GM12878 (cell line): ENCODE measurements around the gene RPS6KC1. TPM values are rescaled to one million over a fixed set of nuclear protein-coding genes. Genes with fewer than 3 reads are reported as not detected.

Source experiments
- ATAC-seq: fragments of 200-7000 bp; cut with Tn5 transposase; 3 replicates; pipeline ENCODE4 v1.9.1; 2020; ENCODE audit warnings: mild to moderate bottlenecking, moderate library complexity
- BruUV-seq: library from RNA; stranded (reverse); fragments of 400-500 nt; replicated peaks from 2 replicates; lab custom pipeline; 2021; lab: Mats Ljungman, UMichigan
- CTCF ChIA-PET: fragments of 300-600 bp; sonication (Branson Sonifier 250); formaldehyde crosslinking; extraction: SDS; loops from one replicate; lab custom pipeline; 2021; ENCODE audit warnings: inconsistent platforms; lab: Yijun Ruan, JAX
- POLR2A ChIA-PET: fragments of 350-600 bp; formaldehyde crosslinking; extraction: SDS; loops from one replicate; lab custom pipeline; 2021; ENCODE audit warnings: inconsistent platforms; lab: Charles Lee
- RAD21 ChIA-PET: fragments of 300-600 bp; sonication (Branson Sonifier 250); formaldehyde crosslinking; loops from one replicate; lab custom pipeline; 2023; ENCODE audit warnings: antibody characterized with exemption; ENCODE audit not compliant: unreplicated experiment; lab: Charles Lee
- SMC1A ChIA-PET: fragments of 300-600 bp; sonication (Branson Sonifier 250); formaldehyde crosslinking; loops from one replicate; lab custom pipeline; 2023; ENCODE audit not compliant: unreplicated experiment, uncharacterized antibody; lab: Charles Lee
- DNase-seq: peaks from one replicate; pipeline ENCODE4 v3.0.0-alpha.2; 2011; ENCODE audit warnings: low read depth, low spot score
- FAIRE-seq: peaks from 3 replicates; lab custom pipeline; 2011; peaks lifted over from hg19 to GRCh38; lab: Jason Lieb, UNC
- H2AFZ ChIP-seq: 2 replicates; pipeline ENCODE4 v1.6.0; 2011; ENCODE audit warnings: low read depth, low read length, control low read depth; ENCODE audit not compliant: control insufficient read depth
- H3K27ac ChIP-seq: 2 replicates; pipeline ENCODE4 v1.5.1; 2011; ENCODE audit warnings: control low read depth; ENCODE audit not compliant: control insufficient read depth, insufficient read depth
- H3K27me3 ChIP-seq, 2 experiments: replicated peaks in 1 of 2; 2 replicates each; pipeline versions ENCODE4 v1.6.0 to v1.6.1; 2011; ENCODE audit warnings: low read length in 1 of 2; ENCODE audit not compliant: control insufficient read depth in 2 of 2, insufficient read depth in 2 of 2
- H3K36me3 ChIP-seq, 2 experiments: 2 replicates each; pipeline ENCODE4 v1.5.1; 2011; ENCODE audit warnings: low read length in 1 of 2; ENCODE audit not compliant: control insufficient read depth in 2 of 2, insufficient read depth in 2 of 2
- H3K4me1 ChIP-seq: 2 replicates; pipeline ENCODE4 v1.6.1; 2011; ENCODE audit warnings: mild to moderate bottlenecking, low read length, moderate library complexity, mixed read lengths; ENCODE audit not compliant: control insufficient read depth, insufficient read depth
- H3K4me2 ChIP-seq: 2 replicates; pipeline ENCODE4 v1.6.0; 2011; ENCODE audit warnings: control low read depth; ENCODE audit not compliant: control insufficient read depth, insufficient read depth
- H3K4me3 ChIP-seq: fragments of 200-600 bp; sonication (generic); 2 replicates; pipeline ENCODE4 v1.5.1; 2016
- H3K79me2 ChIP-seq: 2 replicates; pipeline ENCODE4 v1.6.0; 2011; ENCODE audit warnings: low read length; ENCODE audit not compliant: control insufficient read depth, insufficient read depth
- H3K9ac ChIP-seq: 2 replicates; pipeline ENCODE4 v1.8.0; 2011; ENCODE audit warnings: low read length, control low read depth, mixed read lengths; ENCODE audit not compliant: control insufficient read depth, insufficient read depth
- H3K9me3 ChIP-seq: replicated peaks from 3 replicates; pipeline ENCODE4 v1.5.1; 2011; ENCODE audit warnings: mild to moderate bottlenecking, low read length; ENCODE audit not compliant: control insufficient read depth, insufficient read depth
- H4K20me1 ChIP-seq: 2 replicates; pipeline ENCODE4 v1.6.0; 2011; ENCODE audit not compliant: control insufficient read depth, insufficient read depth
- CHD4 ChIP-seq: fragments of 200-600 bp; sonication (generic); IDR thresholded peaks from 2 replicates; pipeline ENCODE4 v1.6.1; 2016; ENCODE audit warnings: mild to moderate bottlenecking
- CREB1 ChIP-seq: IDR thresholded peaks from 2 replicates; pipeline ENCODE4 v1.6.1; 2012; ENCODE audit warnings: low read depth, mild to moderate bottlenecking, inconsistent platforms
- ESRRA ChIP-seq: IDR thresholded peaks from 2 replicates; pipeline ENCODE4 v1.6.1; 2012; ENCODE audit warnings: mild to moderate bottlenecking, low read length, improper control_type of control experiment
- HCFC1 ChIP-seq: fragments of 150-350 bp; IDR thresholded peaks from 2 replicates; pipeline ENCODE4 v1.6.1; 2014; ENCODE audit warnings: low read length
- IKZF2 ChIP-seq, 2 experiments: fragments of 450-650 bp; IDR thresholded peaks; 2 replicates each; pipeline ENCODE4 v1.6.1; 2017; ENCODE audit warnings: mild to moderate bottlenecking in 2 of 2, moderate library complexity in 2 of 2
- KLF5 ChIP-seq: fragments of 450-650 bp; IDR thresholded peaks from 2 replicates; pipeline ENCODE4 v1.6.1; 2014; ENCODE audit warnings: mild to moderate bottlenecking; ENCODE audit not compliant: partially characterized antibody
- RELB ChIP-seq: fragments of 450-650 bp; IDR thresholded peaks from 2 replicates; pipeline ENCODE4 v1.6.1; 2017; ENCODE audit warnings: low read depth, mild to moderate bottlenecking, moderate library complexity
- SREBF2 ChIP-seq: IDR thresholded peaks from 2 replicates; pipeline ENCODE4 v1.6.1; 2012; ENCODE audit warnings: mild to moderate bottlenecking, low read length
- TCF12 ChIP-seq: IDR thresholded peaks from 2 replicates; pipeline ENCODE4 v1.6.1; 2011; ENCODE audit warnings: low read depth, mild to moderate bottlenecking, low read length
- TCF7 ChIP-seq: IDR thresholded peaks from 2 replicates; pipeline ENCODE4 v1.6.1; 2014; ENCODE audit warnings: antibody characterized with exemption, borderline replicate concordance
- ZNF384 ChIP-seq: IDR thresholded peaks from 2 replicates; pipeline ENCODE4 v1.6.1; 2012; ENCODE audit warnings: low read depth, mild to moderate bottlenecking, low read length, improper control_type of control experiment, borderline replicate concordance
- WGBS: methylation state at CpG from one replicate; pipeline ENCODE4 v1.1.6; 2016; ENCODE audit warnings: low lambda C conversion rate; ENCODE audit not compliant: insufficient replicate concordance, insufficient coverage; ENCODE audit errors: missing lambda C conversion rate; 5-methylcytosine and 5-hydroxymethylcytosine counted together
- in situ Hi-C: fragments of 300-500 bp; cut with MboI; formaldehyde crosslinking; loops from 9 replicates; pipeline ENCODE4 v1.14.3; 2018; ENCODE audit warnings: mixed read lengths
- intact Hi-C: fragments of 100-400 bp; cut with micrococcal nuclease; formaldehyde crosslinking; loops from one replicate; pipeline ENCODE4 v1.14.2; 2022; ENCODE audit not compliant: unreplicated experiment
- polyA plus RNA-seq, 11 experiments: library from polyadenylated mRNA; depleted of rRNA in 4 of 11; unstranded in 6 of 11; stranded (reverse) in 5 of 11; fragments of >200 nt; fragmentation: Nextera tagmentation in 4 of 11; fragmentation: Illumina TruSeq in 1 of 11; extraction: Ambion mirVana in 4 of 11; extraction: Trizol in 1 of 11; gene quantifications; 1 replicate in 1 of 11; 2 replicates in 10 of 11; pipeline versions ENCODE4 v1.2.1 to v1.2.3, GENCODE V29; 2011 to 2016; ENCODE audit warnings: inconsistent platforms in 2 of 11, missing spikeins in 2 of 11, low read depth in 1 of 11
- total RNA-seq, 4 experiments: library from RNA; depleted of rRNA in 3 of 4; stranded (reverse); fragments of >200 nt in 3 of 4; fragmentation: Illumina TruSeq in 1 of 4; extraction: Trizol in 1 of 4; gene quantifications; 2 replicates each; pipeline versions ENCODE4 v1.2.1 to v1.2.3, GENCODE V29; 2013 to 2021
- TF ChIP-seq, protein P1 (sequence below): fragments of 450-650 bp; IDR thresholded peaks from 2 replicates; pipeline ENCODE4 v1.6.1; 2018; ENCODE audit warnings: borderline replicate concordance, mild to moderate bottlenecking; ENCODE audit not compliant: partially characterized antibody
- TF ChIP-seq, protein P2 (sequence below): fragments of 450-650 bp; IDR thresholded peaks from 2 replicates; pipeline ENCODE4 v1.6.1; 2017; ENCODE audit warnings: antibody characterized with exemption, mild to moderate bottlenecking, moderate library complexity

Gene RPS6KC1
- total and polyA plus RNA-seq, 10 of the 15 experiments (the other 5 are each of a cell fraction or from before 2014, with no cell fraction given) = 2.9 to 17.3 (median 12.2) TPM

- TF ChIP-seq, protein P1, sequence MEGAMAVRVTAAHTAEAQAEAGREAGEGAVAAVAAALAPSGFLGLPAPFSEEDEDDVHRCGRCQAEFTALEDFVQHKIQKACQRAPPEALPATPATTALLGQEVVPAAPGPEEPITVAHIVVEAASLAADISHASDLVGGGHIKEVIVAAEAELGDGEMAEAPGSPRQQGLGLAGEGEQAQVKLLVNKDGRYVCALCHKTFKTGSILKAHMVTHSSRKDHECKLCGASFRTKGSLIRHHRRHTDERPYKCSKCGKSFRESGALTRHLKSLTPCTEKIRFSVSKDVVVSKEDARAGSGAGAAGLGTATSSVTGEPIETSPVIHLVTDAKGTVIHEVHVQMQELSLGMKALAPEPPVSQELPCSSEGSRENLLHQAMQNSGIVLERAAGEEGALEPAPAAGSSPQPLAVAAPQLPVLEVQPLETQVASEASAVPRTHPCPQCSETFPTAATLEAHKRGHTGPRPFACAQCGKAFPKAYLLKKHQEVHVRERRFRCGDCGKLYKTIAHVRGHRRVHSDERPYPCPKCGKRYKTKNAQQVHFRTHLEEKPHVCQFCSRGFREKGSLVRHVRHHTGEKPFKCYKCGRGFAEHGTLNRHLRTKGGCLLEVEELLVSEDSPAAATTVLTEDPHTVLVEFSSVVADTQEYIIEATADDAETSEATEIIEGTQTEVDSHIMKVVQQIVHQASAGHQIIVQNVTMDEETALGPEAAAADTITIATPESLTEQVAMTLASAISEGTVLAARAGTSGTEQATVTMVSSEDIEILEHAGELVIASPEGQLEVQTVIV = no peak
- no peak for TF ChIP-seq HCFC1
Measured at GRCh38 chr1:213055767-213056166, 4.7 kb downstream of the RPS6KC1 start (continued).

DNA sequence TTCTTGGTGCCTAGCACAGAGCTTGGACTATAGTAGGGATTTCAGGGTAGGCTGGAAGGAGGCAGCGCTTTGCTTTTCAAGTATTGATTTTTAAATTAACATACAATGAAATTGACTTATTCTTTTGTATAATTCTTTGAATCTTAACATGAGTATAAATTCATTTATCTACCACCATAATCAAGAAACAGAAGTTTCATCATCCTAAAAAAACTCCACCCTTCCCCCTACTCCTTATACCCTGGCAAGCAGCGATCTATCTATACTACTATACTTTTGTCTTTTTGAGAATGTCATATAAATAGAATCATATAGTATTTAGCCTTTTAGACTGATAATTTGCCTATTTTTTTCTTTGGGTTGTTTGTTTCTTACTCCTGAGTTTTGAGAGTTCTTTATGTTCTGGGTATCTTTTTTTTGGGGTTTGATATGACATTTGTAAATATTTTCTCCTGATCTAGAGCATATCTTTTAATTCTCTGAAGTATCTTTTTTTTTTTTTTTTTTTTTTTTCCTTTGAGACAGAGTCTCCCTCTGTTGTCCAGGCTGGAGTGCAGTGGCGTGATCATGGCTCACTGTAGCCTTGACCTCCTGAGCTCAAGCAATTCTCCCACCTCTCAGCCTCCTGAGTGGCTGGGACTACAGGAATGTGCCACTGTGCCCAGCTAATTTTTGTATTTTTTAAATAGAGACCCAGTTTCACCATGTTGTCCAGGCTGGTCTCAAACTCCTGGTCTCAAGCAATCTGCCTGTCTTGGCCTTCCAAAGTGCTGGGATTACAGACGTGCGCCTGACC is 6.4 kb downstream of the RPS6KC1 start:
- SMC1A ChIA-PET = interaction anchor here (0.9 to 2.3 kb wide), 3 partner anchors 10 to 54 kb away, joined by 4 to 13 read pairs (median 9); no protein-coding TSS in a partner anchor
- no peak overlapping the region for H2AFZ ChIP-seq
- ATAC-seq = no peak
- H3K79me2 ChIP-seq = peaks cover 7% of the 10 kb centered on the region
- H3K27ac ChIP-seq = no peak overlapping the region
- H3K9me3 ChIP-seq = no peaks in the 10 kb centered on the region
- BruUV-seq = no TSS peak
- H3K36me3 ChIP-seq = no peaks in the 10 kb centered on the region
- FAIRE-seq = no peak
- RAD21 ChIA-PET = no interaction called here
- no peak overlapping the region for H3K4me3 ChIP-seq
- H3K4me2 ChIP-seq = no peak overlapping the region
- in situ Hi-C loops (no loop called here), intact Hi-C loops (no loop called here)
- no peaks in the 10 kb centered on the region for H3K27me3 ChIP-seq
- POLR2A ChIA-PET = interaction anchor here (0.7 to 1.5 kb wide), 2 partner anchors 10 to 78 kb away, joined by 3 to 4 read pairs; no protein-coding TSS in a partner anchor
- peaks cover 4% of the 10 kb centered on the region; the same call in 1 of the 2 replicates for H3K4me1 ChIP-seq
- WGBS = 71% methylated on average over 4 of the region's 5 CpGs
- CTCF ChIA-PET = interaction anchor here (1.2 to 2.2 kb wide), 4 partner anchors 13 to 63 kb away, joined by 3 to 7 read pairs (median 6); no protein-coding TSS in a partner anchor
- H4K20me1 ChIP-seq = no peaks in the 10 kb centered on the region
- DNase-seq = no peak
- H3K9ac ChIP-seq = no peak overlapping the region
- TF ChIP-seq IKZF2 (IDR thresholded peaks at IDR 0.05) = no peak
- no peak for TF ChIP-seq TCF7
- no peak for TF ChIP-seq ZNF384
- TF ChIP-seq KLF5 = no peak
- no peak for TF ChIP-seq CHD4
- TF ChIP-seq RELB = no peak
- TF ChIP-seq ESRRA = no peak
- no peak for TF ChIP-seq SREBF2
- no peak for TF ChIP-seq TCF12
- no peak for TF ChIP-seq CREB1
- TF ChIP-seq, protein P2, sequence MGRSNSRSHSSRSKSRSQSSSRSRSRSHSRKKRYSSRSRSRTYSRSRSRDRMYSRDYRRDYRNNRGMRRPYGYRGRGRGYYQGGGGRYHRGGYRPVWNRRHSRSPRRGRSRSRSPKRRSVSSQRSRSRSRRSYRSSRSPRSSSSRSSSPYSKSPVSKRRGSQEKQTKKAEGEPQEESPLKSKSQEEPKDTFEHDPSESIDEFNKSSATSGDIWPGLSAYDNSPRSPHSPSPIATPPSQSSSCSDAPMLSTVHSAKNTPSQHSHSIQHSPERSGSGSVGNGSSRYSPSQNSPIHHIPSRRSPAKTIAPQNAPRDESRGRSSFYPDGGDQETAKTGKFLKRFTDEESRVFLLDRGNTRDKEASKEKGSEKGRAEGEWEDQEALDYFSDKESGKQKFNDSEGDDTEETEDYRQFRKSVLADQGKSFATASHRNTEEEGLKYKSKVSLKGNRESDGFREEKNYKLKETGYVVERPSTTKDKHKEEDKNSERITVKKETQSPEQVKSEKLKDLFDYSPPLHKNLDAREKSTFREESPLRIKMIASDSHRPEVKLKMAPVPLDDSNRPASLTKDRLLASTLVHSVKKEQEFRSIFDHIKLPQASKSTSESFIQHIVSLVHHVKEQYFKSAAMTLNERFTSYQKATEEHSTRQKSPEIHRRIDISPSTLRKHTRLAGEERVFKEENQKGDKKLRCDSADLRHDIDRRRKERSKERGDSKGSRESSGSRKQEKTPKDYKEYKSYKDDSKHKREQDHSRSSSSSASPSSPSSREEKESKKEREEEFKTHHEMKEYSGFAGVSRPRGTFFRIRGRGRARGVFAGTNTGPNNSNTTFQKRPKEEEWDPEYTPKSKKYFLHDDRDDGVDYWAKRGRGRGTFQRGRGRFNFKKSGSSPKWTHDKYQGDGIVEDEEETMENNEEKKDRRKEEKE = no peak
